Measurements from ENCODE around the gene PAK4. TPM values are rescaled to one million over a fixed set of nuclear protein-coding genes. Genes with fewer than 3 reads are reported as not detected.

Gene PAK4
- total and polyA plus RNA-seq, 9 of the 15 experiments (the other 6 are each of a cell fraction or from before 2014, with no cell fraction given), result 0.21 to 33.5 (median 5.8) TPM

GRCh38 chr19:39170386-39171231 is 45.0 kb downstream of the PAK4 start:
- in situ Hi-C loops (cut with MboI) (no loop called here), intact Hi-C loops (cut with micrococcal nuclease) (no loop called here)
- TF ChIP-seq CREB3 (tag; conservative IDR thresholded peaks at IDR 0.05; ENCODE audit: low read depth), result no peak
- TF ChIP-seq NFATC3 (IDR thresholded peaks at IDR 0.05), result no peak
- Histone ChIP-seq H3K27ac (ENCODE audit: extremely low read depth, low read depth, low read length) (no peak overlapping the region), H3K4me1 (replicated peaks in 1 of 2; ENCODE audit: control insufficient read depth in 2 of 2, insufficient read depth in 2 of 2, low read length in 2 of 2) (peaks cover 0 to 41% of the 10 kb centered on the region in 2 experiments; a peak in 2 of 5 replicates), H4K20me1 (replicated peaks; ENCODE audit: control insufficient read depth, insufficient read depth, low read length) (peaks cover 4% of the 10 kb centered on the region; the same call in 1 of the 2 replicates), H3K9ac (ENCODE audit: insufficient read depth in 1 of 2, low read depth in 2 of 2, low read length in 2 of 2) (peak overlapping the region in 1 of 2 experiments; percentile 58; a peak in 1 of 4 replicates), H3K79me2 (ENCODE audit: control insufficient read depth, insufficient read depth, low read length) (peaks cover 4% of the 10 kb centered on the region; the same call in 2 of the 3 replicates), H3K4me2 (ENCODE audit: insufficient read depth, low read length) (no peak overlapping the region), H3K9me3 (replicated peaks; ENCODE audit: control insufficient read depth, insufficient read depth, low read depth, low read length) (no peaks in the 10 kb centered on the region), H3K9me1 (ENCODE audit: control insufficient read depth, insufficient read depth, low read length) (no peaks in the 10 kb centered on the region), H2AFZ (ENCODE audit: low read depth, low read length) (no peak overlapping the region), H3K27me3 (ENCODE audit: control insufficient read depth in 2 of 2, insufficient read depth in 2 of 2, low read length in 2 of 2) (no peaks in the 10 kb centered on the region), H3K36me3 (ENCODE audit: control insufficient read depth, insufficient read depth, low read length) (peaks cover 37% of the 10 kb centered on the region; the same call in 1 of the 3 replicates), H3K4me3 (no peak overlapping the region)
- FAIRE-seq (no peak), DNase-seq (ENCODE audit: extremely low read depth in 1 of 4, low spot score in 3 of 4) (no peak), ATAC-seq (no peak)
- no TSS peak for BruUV-seq (replicated peaks)
- ChIA-PET CTCF (ENCODE audit: low intra/inter-chr PET ratio) (no interaction called here), POLR2A (no interaction called here)
- WGBS (ENCODE audit: insufficient coverage, low coverage, missing lambda C conversion rate), result 84% methylated on average over 12 of the region's 17 CpGs
